ENCODE results near the gene LSM2.

Gene LSM2

DNA sequence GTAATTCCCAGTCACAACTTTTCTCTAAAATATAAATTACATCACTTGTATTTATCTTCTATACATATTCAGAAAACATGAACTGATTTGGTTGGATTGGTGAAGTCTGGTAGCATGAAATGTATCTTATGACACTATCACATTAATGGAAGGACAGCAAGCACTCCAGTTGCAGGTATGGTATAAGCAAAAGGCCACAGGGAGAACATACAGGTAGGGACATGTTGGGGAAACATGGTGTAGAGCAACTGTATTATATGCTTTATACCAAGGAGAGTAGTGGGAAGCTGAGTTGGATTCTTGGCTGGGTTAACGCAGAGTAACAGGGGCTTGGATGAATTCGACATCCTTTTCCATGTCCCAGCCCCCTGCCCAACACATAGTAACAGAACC, 9.8 kb downstream of the LSM2 start:
- Histone ChIP-seq H2BK12ac (ENCODE audit: low read length in 2 of 2) (no peak overlapping the region), H3K4me2 (ENCODE audit: low read length, poor library complexity, severe bottlenecking) (no peak overlapping the region), H3K27ac (ENCODE audit: low read length, poor library complexity, severe bottlenecking) (peak overlapping the region; percentile 15), H3K9me3 (ENCODE audit: control insufficient read depth, low read length) (no peaks in the 10 kb centered on the region), H3K4me3 (ENCODE audit: insufficient read depth in 1 of 2, low read depth in 1 of 2, low read length in 2 of 2) (no peak overlapping the region), H3K18ac (ENCODE audit: low read depth in 1 of 2, low read length in 2 of 2) (no peak overlapping the region), H3K4me1 (ENCODE audit: control insufficient read depth, insufficient read depth, low read depth, low read length) (peaks cover 12% of the 10 kb centered on the region), H2AK5ac (ENCODE audit: low read length, severe bottlenecking) (no peak overlapping the region), H3K4ac (ENCODE audit: low read depth in 1 of 2, low read length in 2 of 2) (no peak overlapping the region), H4K8ac (ENCODE audit: low read length) (no peak overlapping the region), H4K91ac (ENCODE audit: low read length) (no peak overlapping the region), H3K23ac (ENCODE audit: low read length in 2 of 2) (no peak overlapping the region), H2AFZ (ENCODE audit: low read depth, low read length) (no peak overlapping the region), H3K14ac (ENCODE audit: low read length in 2 of 2) (no peak overlapping the region), H3K27me3 (ENCODE audit: control insufficient read depth in 1 of 2, insufficient read depth in 1 of 2, low read length in 2 of 2) (no peaks in the 10 kb centered on the region), H2BK120ac (ENCODE audit: low read depth, low read length) (no peak overlapping the region), H3K36me3 (ENCODE audit: control insufficient read depth in 1 of 2, insufficient read depth in 2 of 2, low read depth in 1 of 2, low read length in 2 of 2) (peaks cover 9 to 26% of the 10 kb centered on the region in 2 experiments), H3K79me1 (replicated peaks; ENCODE audit: low read length, poor library complexity, severe bottlenecking) (peaks cover 10% of the 10 kb centered on the region), H2BK15ac (ENCODE audit: low read depth, poor library complexity, severe bottlenecking) (no peak overlapping the region), H3K9ac (ENCODE audit: low read length) (no peak overlapping the region), H2BK5ac (ENCODE audit: low read depth, low read length, poor library complexity, severe bottlenecking) (no peak overlapping the region)
- WGBS, result no CpG with 5 or more reads among the region's 2 CpGs
- no peak for DNase-seq

- peak within 1 kb of the TSS; percentile 79 to 95 for H3K23ac ChIP-seq (ENCODE audit: low read length in 2 of 2)
- peak within 1 kb of the TSS; percentile 93 for H2BK120ac ChIP-seq (ENCODE audit: low read depth, low read length)
- peak within 1 kb of the TSS; percentile 55 for H2AFZ ChIP-seq (ENCODE audit: low read depth, low read length)
- peak; percentile 87 for DNase-seq
- H3K4me3 ChIP-seq (ENCODE audit: insufficient read depth in 1 of 2, low read depth in 1 of 2, low read length in 2 of 2), result peak within 1 kb of the TSS; percentile 74 to 98
- H4K8ac ChIP-seq (ENCODE audit: low read length), result peak within 1 kb of the TSS; percentile 99
- peak within 1 kb of the TSS; percentile 99 for H4K91ac ChIP-seq (ENCODE audit: low read length)
- H3K9ac ChIP-seq (ENCODE audit: low read length), result peak within 1 kb of the TSS; percentile 99
- H3K79me1 ChIP-seq (replicated peaks; ENCODE audit: low read length, poor library complexity, severe bottlenecking), result peaks cover 14% of the 10 kb centered on the region
- peak within 1 kb of the TSS; percentile 88 to 93 for H3K14ac ChIP-seq (ENCODE audit: low read length in 2 of 2)
- no peaks in the 10 kb centered on the region for H3K9me3 ChIP-seq (ENCODE audit: control insufficient read depth, low read length)
- peak within 1 kb of the TSS; percentile 99 for H2BK5ac ChIP-seq (ENCODE audit: low read depth, low read length, poor library complexity, severe bottlenecking)
- H3K4me1 ChIP-seq (ENCODE audit: control insufficient read depth, insufficient read depth, low read depth, low read length), result peaks cover 15% of the 10 kb centered on the region
- H2BK15ac ChIP-seq (ENCODE audit: low read depth, poor library complexity, severe bottlenecking), result peak within 1 kb of the TSS; percentile 62
- peak within 1 kb of the TSS; percentile 93 for H3K4me2 ChIP-seq (ENCODE audit: low read length, poor library complexity, severe bottlenecking)
- peak within 1 kb of the TSS; percentile 41 to 86 for H2BK12ac ChIP-seq (ENCODE audit: low read length in 2 of 2)
- peak within 1 kb of the TSS; percentile 70 for H2AK5ac ChIP-seq (ENCODE audit: low read length, severe bottlenecking)
- H3K18ac ChIP-seq (ENCODE audit: low read depth in 1 of 2, low read length in 2 of 2), result peak within 1 kb of the TSS; percentile 94 to 97
- H3K36me3 ChIP-seq (ENCODE audit: control insufficient read depth in 1 of 2, insufficient read depth in 2 of 2, low read depth in 1 of 2, low read length in 2 of 2), result peaks cover 20 to 30% of the 10 kb centered on the region in 2 experiments
- 2% methylated on average over 70 of the region's 75 CpGs for WGBS
- peak within 1 kb of the TSS; percentile 85 for H3K27ac ChIP-seq (ENCODE audit: low read length, poor library complexity, severe bottlenecking)
- H3K27me3 ChIP-seq (ENCODE audit: control insufficient read depth in 1 of 2, insufficient read depth in 1 of 2, low read length in 2 of 2), result no peaks in the 10 kb centered on the region
- peak within 1 kb of the TSS; percentile 86 to 92 for H3K4ac ChIP-seq (ENCODE audit: low read depth in 1 of 2, low read length in 2 of 2)
Measured at GRCh38 chr6:31795616-31796298, 11.0 kb downstream of the LSM2 start, which contains the start of gene VARS1. VARS1 (minus strand) TSS chr6:31795752; CDS start chr6:31795217, 535 bp downstream.

- 0% methylated on average over 30 of the region's 44 CpGs for WGBS
Measured at GRCh38 chr6:31794866-31795615, 11.7 kb downstream of the LSM2 start.

More at GRCh38 chr6:31794866-31795615, 11.7 kb downstream of the LSM2 start:
- Histone ChIP-seq H3K27me3 (ENCODE audit: control insufficient read depth in 1 of 2, insufficient read depth in 1 of 2, low read length in 2 of 2) (no peaks in the 10 kb centered on the region), H2BK120ac (ENCODE audit: low read depth, low read length) (peak overlapping the region; percentile 93), H3K18ac (ENCODE audit: low read depth in 1 of 2, low read length in 2 of 2) (peak overlapping the region; percentile 94 to 97), H2AFZ (ENCODE audit: low read depth, low read length) (peak overlapping the region; percentile 55), H4K8ac (ENCODE audit: low read length) (peak overlapping the region; percentile 99), H2BK5ac (ENCODE audit: low read depth, low read length, poor library complexity, severe bottlenecking) (peak overlapping the region; percentile 21), H3K9ac (ENCODE audit: low read length) (peak overlapping the region; percentile 99), H3K4me1 (ENCODE audit: control insufficient read depth, insufficient read depth, low read depth, low read length) (peaks cover 15% of the 10 kb centered on the region), H3K23ac (ENCODE audit: low read length in 2 of 2) (peak overlapping the region; percentile 79 to 95), H3K4me3 (ENCODE audit: insufficient read depth in 1 of 2, low read depth in 1 of 2, low read length in 2 of 2) (peak overlapping the region; percentile 74 to 98), H3K4ac (ENCODE audit: low read depth in 1 of 2, low read length in 2 of 2) (peak overlapping the region; percentile 86 to 92), H2BK15ac (ENCODE audit: low read depth, poor library complexity, severe bottlenecking) (peak overlapping the region; percentile 62), H2AK5ac (ENCODE audit: low read length, severe bottlenecking) (peak overlapping the region; percentile 70), H3K36me3 (ENCODE audit: control insufficient read depth in 1 of 2, insufficient read depth in 2 of 2, low read depth in 1 of 2, low read length in 2 of 2) (peaks cover 24 to 33% of the 10 kb centered on the region in 2 experiments), H3K27ac (ENCODE audit: low read length, poor library complexity, severe bottlenecking) (peak overlapping the region; percentile 85), H3K9me3 (ENCODE audit: control insufficient read depth, low read length) (no peaks in the 10 kb centered on the region), H4K91ac (ENCODE audit: low read length) (peak overlapping the region; percentile 86), H3K14ac (ENCODE audit: low read length in 2 of 2) (peak overlapping the region; percentile 88 to 93), H3K79me1 (replicated peaks; ENCODE audit: low read length, poor library complexity, severe bottlenecking) (peaks cover 14% of the 10 kb centered on the region), H3K4me2 (ENCODE audit: low read length, poor library complexity, severe bottlenecking) (peak overlapping the region; percentile 93), H2BK12ac (ENCODE audit: low read length in 2 of 2) (peak overlapping the region in 1 of 2 experiments; percentile 41)
- peak; percentile 62 for DNase-seq
